Mesothelial cell of epicardium (in vitro differentiated cells): ENCODE measurements around the gene GDF15. TPM values are rescaled to one million over a fixed set of nuclear protein-coding genes. Genes with fewer than 3 reads are reported as not detected.

Experiments used
- DNase-seq, 2 experiments: peaks; one replicate each; pipeline ENCODE4 v3.0.0; 2021; ENCODE audit warnings: low spot score in 2 of 2; ENCODE audit not compliant: unreplicated experiment in 2 of 2
- H3K27ac Mint-ChIP-seq: 2 replicates; pipeline ENCODE4 v1.8.0; 2021; ENCODE audit warnings: mixed read lengths
- H3K27me3 Mint-ChIP-seq: 2 replicates; pipeline ENCODE4 v1.8.0; 2021; ENCODE audit warnings: low read depth, mixed read lengths
- H3K36me3 Mint-ChIP-seq: 2 replicates; pipeline ENCODE4 v1.8.0; 2021; ENCODE audit warnings: mixed read lengths
- H3K4me1 Mint-ChIP-seq: 2 replicates; pipeline ENCODE4 v1.8.0; 2021; ENCODE audit warnings: mixed read lengths
- H3K4me3 Mint-ChIP-seq: 2 replicates; pipeline ENCODE4 v1.8.0; 2021; ENCODE audit warnings: mild to moderate bottlenecking, moderate library complexity, mixed read lengths
- H3K9me3 Mint-ChIP-seq: 2 replicates; pipeline ENCODE4 v1.8.0; 2021; ENCODE audit warnings: mixed read lengths
- total RNA-seq: library from RNA; stranded (reverse); gene quantifications from 3 replicates; pipeline ENCODE4 v1.2.1, GENCODE V29; 2021
- TF ChIP-seq, protein P1 (sequence below): fragments of 200-600 bp; sonication (generic); IDR thresholded peaks from one replicate; pipeline ENCODE4 v1.5.0; 2021; ENCODE audit warnings: antibody characterized with exemption; ENCODE audit not compliant: unreplicated experiment

The GDF15 gene
- total RNA-seq, 1 donor from 2014 or later, result 4.7 TPM

DNA sequence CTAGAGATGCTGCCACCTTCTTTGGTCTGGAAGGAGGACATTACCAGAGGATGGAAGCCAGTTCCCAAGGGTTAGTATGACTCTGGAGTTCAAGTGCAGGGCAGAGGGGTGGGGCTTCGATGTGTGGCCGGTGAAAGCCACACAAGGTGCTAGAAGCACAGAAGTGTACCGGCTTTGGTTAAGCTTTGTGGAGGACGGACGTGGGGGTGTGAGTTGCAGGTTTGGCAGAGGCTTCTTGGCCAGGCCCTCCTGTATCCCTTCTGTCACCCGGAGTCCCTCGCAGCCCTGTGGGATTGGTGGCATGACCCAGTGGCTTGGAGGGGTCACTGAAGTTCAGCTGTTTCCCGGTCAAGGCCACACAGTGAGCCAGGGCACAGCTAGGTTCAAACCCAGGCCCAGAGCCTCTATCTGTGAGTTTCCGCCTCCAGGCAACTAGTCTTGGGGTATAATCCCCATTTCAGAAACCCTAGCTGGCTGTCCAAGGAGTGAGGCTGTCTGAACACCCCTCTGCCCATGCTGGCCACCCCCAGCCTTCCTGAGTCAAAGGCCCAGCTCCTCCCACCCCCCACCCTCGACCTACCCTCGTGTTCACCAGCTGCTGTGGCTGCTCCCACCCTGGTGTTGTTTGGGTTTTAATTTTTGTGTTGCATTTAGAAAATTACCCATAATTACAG is 28.7 kb downstream of the GDF15 start:
- no peaks in the 10 kb centered on the region for H3K27me3 Mint-ChIP-seq
- H3K4me3 Mint-ChIP-seq, result peak overlapping the region; percentile 33
- no peaks in the 10 kb centered on the region for H3K9me3 Mint-ChIP-seq
- H3K4me1 Mint-ChIP-seq, result peaks cover 49% of the 10 kb centered on the region
- DNase-seq, result no peak
- peak overlapping the region; percentile 84 for H3K27ac Mint-ChIP-seq
- TF ChIP-seq, protein P1, sequence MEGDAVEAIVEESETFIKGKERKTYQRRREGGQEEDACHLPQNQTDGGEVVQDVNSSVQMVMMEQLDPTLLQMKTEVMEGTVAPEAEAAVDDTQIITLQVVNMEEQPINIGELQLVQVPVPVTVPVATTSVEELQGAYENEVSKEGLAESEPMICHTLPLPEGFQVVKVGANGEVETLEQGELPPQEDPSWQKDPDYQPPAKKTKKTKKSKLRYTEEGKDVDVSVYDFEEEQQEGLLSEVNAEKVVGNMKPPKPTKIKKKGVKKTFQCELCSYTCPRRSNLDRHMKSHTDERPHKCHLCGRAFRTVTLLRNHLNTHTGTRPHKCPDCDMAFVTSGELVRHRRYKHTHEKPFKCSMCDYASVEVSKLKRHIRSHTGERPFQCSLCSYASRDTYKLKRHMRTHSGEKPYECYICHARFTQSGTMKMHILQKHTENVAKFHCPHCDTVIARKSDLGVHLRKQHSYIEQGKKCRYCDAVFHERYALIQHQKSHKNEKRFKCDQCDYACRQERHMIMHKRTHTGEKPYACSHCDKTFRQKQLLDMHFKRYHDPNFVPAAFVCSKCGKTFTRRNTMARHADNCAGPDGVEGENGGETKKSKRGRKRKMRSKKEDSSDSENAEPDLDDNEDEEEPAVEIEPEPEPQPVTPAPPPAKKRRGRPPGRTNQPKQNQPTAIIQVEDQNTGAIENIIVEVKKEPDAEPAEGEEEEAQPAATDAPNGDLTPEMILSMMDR, result no peak
- H3K36me3 Mint-ChIP-seq, result no peaks in the 10 kb centered on the region

DNA sequence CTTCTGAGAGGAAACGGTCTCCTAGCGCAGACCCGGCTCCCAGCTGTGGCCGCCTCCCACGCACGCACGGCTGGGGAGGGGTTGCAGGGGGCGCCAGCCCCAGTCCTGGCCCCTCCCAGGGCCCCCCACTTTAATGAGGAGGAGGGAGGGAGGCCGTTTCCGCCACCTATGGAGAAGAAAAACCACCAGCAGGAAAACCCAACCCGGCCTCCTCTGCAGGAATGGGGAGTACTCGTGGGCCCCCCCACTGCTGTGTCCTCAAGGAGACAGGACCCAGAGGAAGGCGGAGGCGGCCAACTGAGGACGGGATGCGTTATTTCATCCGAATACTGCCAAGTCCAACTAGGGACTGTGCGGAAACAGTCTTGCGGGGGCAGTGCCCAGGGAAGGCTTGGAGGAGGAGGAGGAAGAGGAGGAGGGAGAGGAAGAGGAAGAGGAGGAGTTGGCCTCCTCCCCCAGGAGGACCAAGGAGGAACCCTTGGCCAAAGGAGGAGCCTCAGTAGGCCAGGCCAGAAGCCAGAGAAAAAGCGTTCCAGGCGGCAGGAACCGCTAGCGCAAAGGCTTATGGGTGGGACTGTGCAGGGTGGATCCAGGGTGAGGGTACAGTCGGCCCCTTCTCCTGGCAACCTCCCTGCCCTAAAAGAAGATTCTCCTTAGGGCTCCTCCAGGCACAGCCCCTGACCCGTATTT is 29.4 kb downstream of the GDF15 start:
- TF ChIP-seq, protein P1, result no peak
- no peak for DNase-seq
- no peaks in the 10 kb centered on the region for H3K27me3 Mint-ChIP-seq
- H3K9me3 Mint-ChIP-seq, result no peaks in the 10 kb centered on the region
- peaks cover 50% of the 10 kb centered on the region for H3K4me1 Mint-ChIP-seq
- H3K27ac Mint-ChIP-seq, result peak overlapping the region; percentile 98
- peak overlapping the region; percentile 52 for H3K4me3 Mint-ChIP-seq
- H3K36me3 Mint-ChIP-seq, result no peaks in the 10 kb centered on the region

DNA sequence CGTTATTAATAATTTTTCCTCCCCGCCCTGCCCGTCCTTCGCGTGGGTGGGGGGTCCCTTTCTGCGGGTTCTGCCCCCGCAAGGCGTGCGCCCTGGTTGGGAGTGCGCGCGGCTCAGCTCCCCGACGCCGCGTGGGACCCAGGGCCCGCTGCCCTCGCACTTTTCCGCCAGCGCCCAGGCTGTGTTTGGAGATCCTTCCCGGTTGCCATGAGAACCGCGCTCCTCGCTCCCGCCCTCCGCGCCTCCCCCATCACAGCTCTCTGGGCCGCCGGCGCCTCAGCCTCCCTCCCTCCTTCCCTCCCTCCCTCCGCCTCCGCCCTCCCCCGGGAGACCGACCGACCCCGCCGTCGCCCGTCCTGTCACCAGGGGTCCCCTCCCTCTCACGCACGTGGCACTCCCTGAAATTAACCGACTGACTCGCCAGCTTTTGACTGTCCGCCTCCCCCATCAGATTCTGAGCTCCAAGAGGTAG is 30.9 kb downstream of the GDF15 start:
- Mint-ChIP-seq H3K4me1 (peaks cover 59% of the 10 kb centered on the region), H3K36me3 (no peaks in the 10 kb centered on the region), H3K27ac (peak overlapping the region; percentile 98), H3K4me3 (peak overlapping the region; percentile 60), H3K27me3 (no peaks in the 10 kb centered on the region), H3K9me3 (no peaks in the 10 kb centered on the region)
- TF ChIP-seq, protein P1, result no peak
- peak; percentile 86 to 91 for DNase-seq

DNA sequence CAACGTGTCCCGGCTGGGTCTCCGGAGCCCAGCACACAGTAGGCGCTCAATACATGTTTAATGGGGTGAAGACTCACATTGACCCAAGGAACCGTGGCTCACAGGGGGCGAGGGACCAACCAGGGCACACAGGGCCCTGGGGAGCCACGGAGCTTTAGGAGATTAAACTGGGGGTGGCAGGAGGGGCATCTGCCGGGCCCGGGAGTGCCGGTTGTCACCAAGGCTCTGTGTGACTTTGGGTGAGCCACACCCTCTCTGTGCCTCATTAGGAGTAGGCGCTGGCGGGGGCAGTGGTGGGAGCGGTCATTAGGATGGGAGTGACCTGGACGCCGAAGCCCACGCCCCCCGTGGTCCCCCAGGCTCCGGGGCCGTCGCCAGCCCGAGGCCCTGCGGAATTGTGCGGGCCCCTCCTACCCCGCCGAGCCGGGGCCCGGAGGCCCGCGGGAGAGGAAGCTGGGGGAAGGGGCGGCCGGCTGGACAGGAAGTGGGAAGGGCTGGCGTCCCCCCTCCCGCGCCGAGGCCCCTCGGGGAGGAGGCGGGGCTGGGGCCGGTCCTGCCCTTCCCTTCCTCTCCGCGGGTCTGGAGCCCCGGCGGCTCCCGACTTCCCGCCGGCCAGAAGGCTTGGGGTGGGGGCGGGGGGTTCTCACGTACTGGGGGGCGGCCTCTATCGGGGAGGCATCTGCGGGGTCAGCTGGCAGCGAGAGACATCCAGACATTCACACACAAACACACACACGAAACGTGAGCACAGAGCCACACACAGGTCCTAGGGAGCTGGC is 31.5 kb downstream of the GDF15 start:
- DNase-seq, result peak; percentile 73 to 82
- H3K9me3 Mint-ChIP-seq, result no peaks in the 10 kb centered on the region
- no peaks in the 10 kb centered on the region for H3K36me3 Mint-ChIP-seq
- H3K4me1 Mint-ChIP-seq, result peaks cover 59% of the 10 kb centered on the region
- H3K27me3 Mint-ChIP-seq, result no peaks in the 10 kb centered on the region
- peak overlapping the region; percentile 65 for H3K4me3 Mint-ChIP-seq
- TF ChIP-seq, protein P1, result no peak
- H3K27ac Mint-ChIP-seq, result peak overlapping the region; percentile 98

DNA sequence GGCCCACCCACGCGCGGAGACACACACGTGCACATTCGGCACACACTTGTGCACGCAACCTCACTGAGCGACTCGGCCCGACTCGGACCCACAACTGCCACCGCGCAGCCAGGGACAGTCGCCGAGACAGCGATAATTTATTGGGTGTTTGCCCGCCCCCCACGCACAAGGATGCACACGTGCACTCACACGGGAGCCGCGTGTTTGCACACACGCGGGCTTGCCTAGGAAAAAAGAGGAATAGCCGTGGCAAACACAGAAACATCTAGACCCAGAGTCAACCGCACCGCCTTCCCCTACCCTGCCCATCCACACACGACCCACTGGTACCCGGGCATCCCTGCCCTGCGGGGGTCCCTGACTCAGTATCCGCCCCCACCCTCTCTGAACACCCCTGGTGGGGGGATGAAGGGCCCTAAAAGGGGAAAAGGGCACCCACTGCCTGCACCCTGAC is 32.1 kb downstream of the GDF15 start:
- Mint-ChIP-seq H3K4me1 (peaks cover 63% of the 10 kb centered on the region), H3K36me3 (no peaks in the 10 kb centered on the region), H3K9me3 (no peaks in the 10 kb centered on the region), H3K27ac (peak overlapping the region; percentile 92), H3K27me3 (no peaks in the 10 kb centered on the region), H3K4me3 (peak overlapping the region; percentile 65)
- no peak for DNase-seq
- TF ChIP-seq, protein P1, result no peak
